H1 (cell line): ENCODE results near the gene RPS6KA2. TPM values are rescaled to one million over a fixed set of nuclear protein-coding genes. Genes with fewer than 3 reads are reported as not detected.

Experiments
- CTCF ChIA-PET: fragments of 300-600 bp; sonication (Branson Sonifier 250); formaldehyde crosslinking; loops from one replicate; lab custom pipeline; 2021; ENCODE audit not compliant: partially characterized antibody; lab: Charles Lee
- POLR2A ChIA-PET: fragments of 300-600 bp; sonication (Branson Sonifier 250); formaldehyde crosslinking; loops from one replicate; lab custom pipeline; 2021; ENCODE audit warnings: inconsistent platforms; ENCODE audit not compliant: partially characterized antibody; lab: Charles Lee
- DNase-seq, 2 experiments: peaks; one replicate each; pipeline versions ENCODE4 v3.0.0 to v3.0.0-alpha.2; 2010 to 2022; ENCODE audit warnings: low spot score in 2 of 2, low read depth in 1 of 2, mixed read lengths in 1 of 2
- FAIRE-seq: peaks from 2 replicates; lab custom pipeline; 2011; peaks lifted over from hg19 to GRCh38; lab: Jason Lieb, UNC
- H2AFZ ChIP-seq: 2 replicates; pipeline ENCODE4 v1.8.1; 2012; ENCODE audit warnings: low read length, inconsistent platforms
- H2AK5ac ChIP-seq: 2 replicates; pipeline ENCODE4 v1.6.1; 2013; ENCODE audit warnings: low read depth, low read length
- H2BK120ac ChIP-seq: replicated peaks from 2 replicates; pipeline ENCODE3; 2013; ENCODE audit warnings: low read depth, low read length, inconsistent platforms
- H2BK12ac ChIP-seq: 2 replicates; pipeline ENCODE4 v1.6.1; 2013; ENCODE audit warnings: low read depth, low read length
- H2BK15ac ChIP-seq: 2 replicates; pipeline ENCODE4 v1.6.1; 2013; ENCODE audit warnings: low read length
- H2BK20ac ChIP-seq: 2 replicates; pipeline ENCODE4 v1.6.1; 2013; ENCODE audit warnings: low read length
- H2BK5ac ChIP-seq: 2 replicates; pipeline ENCODE4 v1.6.1; 2013; ENCODE audit warnings: low read depth, low read length
- H3K14ac ChIP-seq: 2 replicates; pipeline ENCODE4 v1.6.1; 2013; ENCODE audit warnings: inconsistent platforms; ENCODE audit not compliant: insufficient read length
- H3K18ac ChIP-seq: 2 replicates; pipeline ENCODE4 v1.6.1; 2013; ENCODE audit warnings: low read length; ENCODE audit errors: extremely low read depth
- H3K23ac ChIP-seq: 2 replicates; pipeline ENCODE4 v1.6.1; 2013; ENCODE audit warnings: inconsistent platforms; ENCODE audit not compliant: insufficient read length
- H3K23me2 ChIP-seq: 2 replicates; pipeline ENCODE4 v1.6.1; 2013; ENCODE audit warnings: low read depth, low read length
- H3K27ac ChIP-seq: 2 replicates; pipeline ENCODE4 v1.6.1; 2011; ENCODE audit warnings: low read depth, low read length, inconsistent platforms
- H3K27me3 ChIP-seq, 4 experiments: replicated peaks in 1 of 4; 1 replicate in 1 of 4; 2 replicates in 3 of 4; pipeline versions ENCODE4 v1.6.1 to v1.8.1; 2011 to 2013; ENCODE audit warnings: low read length in 3 of 4, mild to moderate bottlenecking in 3 of 4, inconsistent platforms in 2 of 4, mixed read lengths in 2 of 4, moderate library complexity in 1 of 4; ENCODE audit not compliant: control insufficient read depth in 3 of 4, insufficient read depth in 3 of 4; ENCODE audit errors: extremely low read depth in 1 of 4
- H3K36me3 ChIP-seq, 4 experiments: 2 replicates each; pipeline versions ENCODE4 v1.6.1 to v1.8.1; 2011 to 2013; ENCODE audit warnings: mild to moderate bottlenecking in 4 of 4, low read length in 3 of 4, moderate library complexity in 2 of 4, control low read depth in 1 of 4, inconsistent platforms in 1 of 4; ENCODE audit not compliant: insufficient read depth in 4 of 4, control insufficient read depth in 2 of 4
- H3K4ac ChIP-seq: replicated peaks from 2 replicates; pipeline ENCODE3; 2013; ENCODE audit warnings: low read length, low read depth, mixed read lengths, inconsistent platforms; ENCODE audit not compliant: insufficient read length
- H3K4me1 ChIP-seq, 4 experiments: replicated peaks in 1 of 4; 1 replicate in 1 of 4; 2 replicates in 3 of 4; pipeline versions ENCODE4 v1.6.1 to v1.8.1; 2011 to 2013; ENCODE audit warnings: low read length in 3 of 4, inconsistent platforms in 2 of 4, mixed read lengths in 1 of 4; ENCODE audit not compliant: insufficient read depth in 4 of 4, control insufficient read depth in 3 of 4
- H3K4me2 ChIP-seq, 2 experiments: 2 replicates each; pipeline versions ENCODE4 v1.6.1 to v1.8.1; 2011 to 2013; ENCODE audit warnings: low read depth in 2 of 2, low read length in 2 of 2, control low read depth in 1 of 2, inconsistent platforms in 1 of 2, mild to moderate bottlenecking in 1 of 2; ENCODE audit not compliant: insufficient read depth in 1 of 2
- H3K4me3 ChIP-seq, 4 experiments: fragments of 200-600, 300-600 bp in 1 of 4; sonication (generic), shearing (Covaris generic), sonication (Bioruptor Twin) in 1 of 4; 2 replicates each; pipeline versions ENCODE4 v1.5.1 to v1.8.1; 2011 to 2016; ENCODE audit warnings: low read length in 4 of 4, low read depth in 3 of 4, control low read depth in 2 of 4, inconsistent platforms in 2 of 4, mild to moderate bottlenecking in 2 of 4, mixed read lengths in 1 of 4, moderate library complexity in 1 of 4; ENCODE audit not compliant: insufficient read depth in 2 of 4; ENCODE audit errors: extremely low read depth in 1 of 4
- H3K56ac ChIP-seq: replicated peaks from 2 replicates; pipeline ENCODE3; 2013; ENCODE audit warnings: low read depth, mild to moderate bottlenecking, mixed read lengths, low read length, inconsistent platforms; ENCODE audit not compliant: insufficient read length
- H3K79me1 ChIP-seq: 2 replicates; pipeline ENCODE4 v1.6.1; 2013; ENCODE audit warnings: low read depth, low read length, control low read depth
- H3K79me2 ChIP-seq, 2 experiments: 2 replicates each; pipeline versions ENCODE4 v1.6.1 to v1.8.1; 2012 to 2013; ENCODE audit warnings: low read length in 2 of 2, mild to moderate bottlenecking in 2 of 2, inconsistent platforms in 1 of 2; ENCODE audit not compliant: insufficient read depth in 2 of 2, control insufficient read depth in 1 of 2
- H3K9ac ChIP-seq, 4 experiments: replicated peaks in 1 of 4; 1 replicate in 1 of 4; 2 replicates in 3 of 4; pipeline versions ENCODE4 v1.6.1 to v1.8.1; 2011 to 2013; ENCODE audit warnings: low read depth in 3 of 4, low read length in 3 of 4, control low read depth in 2 of 4, mild to moderate bottlenecking in 2 of 4, moderate library complexity in 2 of 4, inconsistent platforms in 1 of 4; ENCODE audit errors: extremely low read depth in 1 of 4
- H3K9me3 ChIP-seq, 2 experiments: 2 replicates each; pipeline versions ENCODE4 v1.6.1 to v1.8.1; 2012 to 2013; ENCODE audit warnings: mild to moderate bottlenecking in 2 of 2, moderate library complexity in 2 of 2, control low read depth in 1 of 2, inconsistent platforms in 1 of 2, low read depth in 1 of 2, low read length in 1 of 2, mixed read lengths in 1 of 2; ENCODE audit not compliant: insufficient read depth in 2 of 2
- H4K20me1 ChIP-seq, 2 experiments: replicated peaks in 1 of 2; 2 replicates each; pipeline versions ENCODE3 to v1.8.1; 2011 to 2013; ENCODE audit warnings: inconsistent platforms in 2 of 2, low read length in 2 of 2, mild to moderate bottlenecking in 1 of 2; ENCODE audit not compliant: insufficient read depth in 2 of 2, control insufficient read depth in 1 of 2
- H4K5ac ChIP-seq: 2 replicates; pipeline ENCODE4 v1.6.1; 2013; ENCODE audit warnings: low read length, low read depth, mixed read lengths, inconsistent platforms; ENCODE audit not compliant: insufficient read length
- H4K8ac ChIP-seq: 2 replicates; pipeline ENCODE4 v1.8.0; 2013; ENCODE audit warnings: mild to moderate bottlenecking, moderate library complexity, low read length, inconsistent platforms; ENCODE audit not compliant: insufficient read depth; ENCODE audit errors: extremely low read depth
- H4K91ac ChIP-seq: replicated peaks from 2 replicates; pipeline ENCODE3; 2013; ENCODE audit warnings: low read length, mixed read lengths, inconsistent platforms; ENCODE audit not compliant: insufficient read length
- ATF3 ChIP-seq: IDR thresholded peaks from 2 replicates; pipeline ENCODE4 v1.6.1; 2011; ENCODE audit warnings: low read depth, mild to moderate bottlenecking, low read length; ENCODE audit not compliant: insufficient read depth
- BACH1 ChIP-seq: IDR thresholded peaks from 2 replicates; pipeline ENCODE4 v1.6.1; 2012; ENCODE audit warnings: low read length, improper control_type of control experiment
- SAP30 ChIP-seq: fragments of 300-600 bp; sonication (generic); IDR thresholded peaks from 2 replicates; pipeline ENCODE4 v1.7.1; 2012; ENCODE audit warnings: low read length, moderate library complexity, mild to moderate bottlenecking, inconsistent platforms; ENCODE audit not compliant: insufficient read depth, insufficient replicate concordance
- SP2 ChIP-seq: IDR thresholded peaks from 2 replicates; pipeline ENCODE4 v1.6.1; 2012; ENCODE audit warnings: mild to moderate bottlenecking, low read length, inconsistent platforms
- TAF1 ChIP-seq: IDR thresholded peaks from 2 replicates; pipeline ENCODE4 v1.6.1; 2011; ENCODE audit warnings: mild to moderate bottlenecking, low read depth, low read length
- TBP ChIP-seq: IDR thresholded peaks from 2 replicates; pipeline ENCODE4 v1.6.1; 2011; ENCODE audit warnings: low read depth, low read length, improper control_type of control experiment
- TEAD4 ChIP-seq: IDR thresholded peaks from 2 replicates; pipeline ENCODE4 v1.6.1; 2012; ENCODE audit warnings: low read depth, low read length, inconsistent platforms, mixed read lengths
- ZNF274 ChIP-seq: IDR thresholded peaks from 2 replicates; pipeline ENCODE4 v1.7.0; 2012; ENCODE audit warnings: low read length, borderline replicate concordance; ENCODE audit errors: extremely low read depth
- WGBS, 2 experiments: shearing (Covaris generic) in 1 of 2; methylation state at CpG; one replicate each; pipeline versions ENCODE4 v1.1.6 to v1.1.7; 2013 to 2015; ENCODE audit warnings: low lambda C conversion rate in 2 of 2, mixed read lengths in 2 of 2, inconsistent platforms in 1 of 2, low coverage in 1 of 2, missing lambda C conversion rate in 1 of 2; ENCODE audit not compliant: insufficient replicate concordance in 2 of 2, insufficient coverage in 1 of 2, insufficient read length in 1 of 2; ENCODE audit errors: extremely low coverage in 1 of 2, missing lambda C conversion rate in 1 of 2; 5-methylcytosine and 5-hydroxymethylcytosine counted together
- polyA plus RNA-seq, 7 experiments: library from polyadenylated mRNA; depleted of rRNA in 3 of 7; stranded (reverse) in 5 of 7; unstranded in 2 of 7; fragments of >200 nt in 5 of 7; fragments of 200-250 nt in 2 of 7; gene quantifications; 1 replicate in 5 of 7; 2 replicates in 1 of 7; 4 replicates in 1 of 7; pipeline versions ENCODE4 v1.2.1 to v1.2.3, GENCODE V29; 2011 to 2013; ENCODE audit warnings: missing spikeins in 2 of 7, mixed read lengths in 2 of 7
- total RNA-seq: library from RNA; stranded (reverse); fragmentation: NEBNext Ultra II Directional; extraction: Animal tissue kit (Norgen Biotek cat#: 25700); gene quantifications from 2 replicates; pipeline ENCODE4 v1.2.1, GENCODE V29; 2021
- TF ChIP-seq, protein P1 (sequence below): IDR thresholded peaks from 2 replicates; pipeline ENCODE4 v1.6.1; 2011; ENCODE audit warnings: low read length, improper control_type of control experiment

RPS6KA2 gene
- total and polyA plus RNA-seq, 2 of the 8 experiments (the other 6 are each of a cell fraction or from before 2014, with no cell fraction given): 8.8 to 25.7 TPM

GRCh38 chr6:166552600-166552999, 74.5 kb downstream of the RPS6KA2 start:
- WGBS, 2 experiments: 86% methylated on average over 7 of the region's 7 CpGs; no CpG with 5 or more reads in 1 of the 2 experiments
- no peak overlapping the region; a peak in 1 of 4 replicates for H3K4me2 ChIP-seq
- POLR2A ChIA-PET: interaction anchor here (0.7 to 1.4 kb wide), 2 partner anchors 9 to 74 kb away, joined by 3 to 4 read pairs; no protein-coding TSS in a partner anchor

More at GRCh38 chr6:166552600-166552999, 74.5 kb downstream of the RPS6KA2 start:
- H4K8ac ChIP-seq: no peak overlapping the region
- peaks cover 2 to 15% (median 11%) of the 10 kb centered on the region in 4 experiments for H3K4me1 ChIP-seq
- H2AFZ ChIP-seq: no peak overlapping the region
- H3K14ac ChIP-seq: no peak overlapping the region
- FAIRE-seq: no peak
- H3K79me1 ChIP-seq: peaks cover 2% of the 10 kb centered on the region
- H3K27me3 ChIP-seq: no peaks in the 10 kb centered on the region
- H3K23ac ChIP-seq: no peak overlapping the region
- peaks cover 4 to 9% of the 10 kb centered on the region in 2 experiments for H4K20me1 ChIP-seq
- H2BK12ac ChIP-seq: no peak overlapping the region; the same call in 1 of the 2 replicates
- no peak overlapping the region for H3K56ac ChIP-seq
- no peaks in the 10 kb centered on the region for H3K9me3 ChIP-seq
- DNase-seq: no peak
- CTCF ChIA-PET: interaction anchor here (0.7 to 1.0 kb wide), 3 partner anchors 20 to 479 kb away, joined by 3 to 4 read pairs (median 3); no protein-coding TSS in a partner anchor
- H3K4ac ChIP-seq: no peak overlapping the region
- H4K91ac ChIP-seq: no peak overlapping the region
- H3K79me2 ChIP-seq: peaks cover 0 to 20% of the 10 kb centered on the region in 2 experiments; a peak in 2 of 4 replicates
- H2BK120ac ChIP-seq: no peak overlapping the region
- H3K36me3 ChIP-seq: no peaks in the 10 kb centered on the region
- H3K18ac ChIP-seq: no peak overlapping the region
- H3K4me3 ChIP-seq: no peak overlapping the region
- H3K23me2 ChIP-seq: no peaks in the 10 kb centered on the region
- no peak overlapping the region for H2AK5ac ChIP-seq
- no peak overlapping the region for H2BK15ac ChIP-seq
- no peak for TF ChIP-seq ZNF274
- no peak for TF ChIP-seq SP2
- TF ChIP-seq, protein P1, sequence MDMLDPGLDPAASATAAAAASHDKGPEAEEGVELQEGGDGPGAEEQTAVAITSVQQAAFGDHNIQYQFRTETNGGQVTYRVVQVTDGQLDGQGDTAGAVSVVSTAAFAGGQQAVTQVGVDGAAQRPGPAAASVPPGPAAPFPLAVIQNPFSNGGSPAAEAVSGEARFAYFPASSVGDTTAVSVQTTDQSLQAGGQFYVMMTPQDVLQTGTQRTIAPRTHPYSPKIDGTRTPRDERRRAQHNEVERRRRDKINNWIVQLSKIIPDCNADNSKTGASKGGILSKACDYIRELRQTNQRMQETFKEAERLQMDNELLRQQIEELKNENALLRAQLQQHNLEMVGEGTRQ: no peak
- TF ChIP-seq TBP: no peak
- TF ChIP-seq BACH1: no peak
- no peak for TF ChIP-seq TAF1
- no peak for TF ChIP-seq SAP30
- no peak for TF ChIP-seq TEAD4
- TF ChIP-seq ATF3: no peak
- H3K9ac ChIP-seq: no peak overlapping the region
- no peak overlapping the region for H3K27ac ChIP-seq
- no peak overlapping the region for H4K5ac ChIP-seq
- no peak overlapping the region for H2BK5ac ChIP-seq
- H2BK20ac ChIP-seq: no peak overlapping the region
